ENCODE results near the gene LSS. TPM values are rescaled to one million over a fixed set of nuclear protein-coding genes. Genes with fewer than 3 reads are reported as not detected.

The LSS gene
- total RNA-seq, 3 donors from 2014 or later (not counting 1 experiment from before 2014, with no cell fraction given): 59.9 to 82.2 (median 62.7) TPM

DNA sequence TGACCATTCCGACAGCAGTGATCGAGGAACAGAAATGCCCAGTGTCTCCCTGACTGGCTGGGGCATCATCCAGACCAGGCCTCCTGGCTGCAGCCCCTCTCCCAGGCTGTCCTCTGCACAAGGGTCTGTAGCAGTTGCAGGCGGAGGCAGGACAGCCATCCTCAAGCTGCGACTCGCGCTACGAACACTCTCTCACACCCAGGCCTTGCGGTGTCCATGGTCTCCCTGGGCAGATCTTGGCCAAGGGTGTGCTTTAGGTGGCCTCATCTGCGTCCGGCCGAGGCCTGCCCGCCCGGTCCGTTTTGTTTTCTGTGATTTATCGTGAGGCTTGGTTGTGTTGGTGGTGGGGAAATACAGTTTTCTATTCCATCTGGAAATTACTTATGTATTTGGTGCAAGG, 88.9 kb downstream of the LSS start:
- no peaks in the 10 kb centered on the region for H3K9me3 Mint-ChIP-seq
- H3K9me3 ChIP-seq (ENCODE audit: control insufficient read depth, insufficient read depth, low read length): no peaks in the 10 kb centered on the region
- ATAC-seq: no peak
- H3K27ac ChIP-seq (ENCODE audit: low read length): no peak overlapping the region
- WGBS (ENCODE audit: insufficient coverage): 98% methylated on average over 15 of the region's 15 CpGs
- H3K4me1 Mint-ChIP-seq: peaks cover 8 to 11% of the 10 kb centered on the region in 2 donors
- peaks cover 4% of the 10 kb centered on the region for H3K4me1 ChIP-seq (ENCODE audit: control insufficient read depth, insufficient read depth, low read length)
- H3K27ac Mint-ChIP-seq: no peak overlapping the region
- H3K36me3 Mint-ChIP-seq: no peaks in the 10 kb centered on the region
- TF ChIP-seq, protein P1, sequence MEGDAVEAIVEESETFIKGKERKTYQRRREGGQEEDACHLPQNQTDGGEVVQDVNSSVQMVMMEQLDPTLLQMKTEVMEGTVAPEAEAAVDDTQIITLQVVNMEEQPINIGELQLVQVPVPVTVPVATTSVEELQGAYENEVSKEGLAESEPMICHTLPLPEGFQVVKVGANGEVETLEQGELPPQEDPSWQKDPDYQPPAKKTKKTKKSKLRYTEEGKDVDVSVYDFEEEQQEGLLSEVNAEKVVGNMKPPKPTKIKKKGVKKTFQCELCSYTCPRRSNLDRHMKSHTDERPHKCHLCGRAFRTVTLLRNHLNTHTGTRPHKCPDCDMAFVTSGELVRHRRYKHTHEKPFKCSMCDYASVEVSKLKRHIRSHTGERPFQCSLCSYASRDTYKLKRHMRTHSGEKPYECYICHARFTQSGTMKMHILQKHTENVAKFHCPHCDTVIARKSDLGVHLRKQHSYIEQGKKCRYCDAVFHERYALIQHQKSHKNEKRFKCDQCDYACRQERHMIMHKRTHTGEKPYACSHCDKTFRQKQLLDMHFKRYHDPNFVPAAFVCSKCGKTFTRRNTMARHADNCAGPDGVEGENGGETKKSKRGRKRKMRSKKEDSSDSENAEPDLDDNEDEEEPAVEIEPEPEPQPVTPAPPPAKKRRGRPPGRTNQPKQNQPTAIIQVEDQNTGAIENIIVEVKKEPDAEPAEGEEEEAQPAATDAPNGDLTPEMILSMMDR (IDR thresholded peaks at IDR 0.05): no peak
- intact Hi-C loops (cut with micrococcal nuclease): loop anchor here (5.0 kb wide), 1 partner anchor 43 kb away; the partner anchor contains the start of gene SPATC1L
- no peaks in the 10 kb centered on the region for H3K27me3 ChIP-seq (ENCODE audit: control insufficient read depth, insufficient read depth, low read length)
- peaks cover 0 to 4% of the 10 kb centered on the region in 2 donors for H3K27me3 Mint-ChIP-seq (ENCODE audit: low read depth in 2 of 2)
- no peaks in the 10 kb centered on the region for H3K36me3 ChIP-seq (ENCODE audit: control insufficient read depth, insufficient read depth, low read length)
- no peak for DNase-seq
- no peak overlapping the region for H3K4me3 ChIP-seq (ENCODE audit: low read length)
- H3K4me3 Mint-ChIP-seq: no peak overlapping the region

DNA sequence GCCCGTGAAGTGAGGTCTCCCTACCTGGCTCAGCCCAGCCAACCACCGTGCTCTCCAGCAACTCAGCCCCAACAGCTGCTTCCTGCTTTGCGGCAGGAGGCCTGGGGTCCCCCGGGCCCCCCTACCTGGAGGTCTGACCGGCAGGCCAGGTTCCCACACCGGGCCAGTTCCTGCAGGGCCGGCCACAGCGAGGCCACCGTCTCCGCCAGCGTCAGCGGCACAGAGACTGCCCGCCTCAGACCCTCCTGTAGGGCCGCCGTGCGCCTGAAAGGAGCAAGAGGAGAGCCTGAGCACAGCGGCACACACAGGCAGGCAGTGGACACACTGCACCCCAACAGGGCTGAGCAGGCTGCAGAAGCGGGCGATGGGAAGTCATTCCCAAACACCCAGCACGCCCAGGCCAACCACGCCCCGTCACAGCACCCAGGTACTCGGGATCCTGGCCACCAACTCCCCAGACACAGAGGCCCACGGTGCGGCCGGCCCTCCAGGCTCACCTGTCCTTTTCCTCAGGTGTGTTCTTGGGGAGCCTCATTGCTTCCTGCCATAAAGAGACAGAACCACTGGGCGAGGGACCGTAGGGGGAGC, 90.1 kb downstream of the LSS start:
- intact Hi-C loops (cut with micrococcal nuclease): no loop called here
- H3K27me3 ChIP-seq (ENCODE audit: control insufficient read depth, insufficient read depth, low read length): no peaks in the 10 kb centered on the region
- H3K9me3 ChIP-seq (ENCODE audit: control insufficient read depth, insufficient read depth, low read length): no peaks in the 10 kb centered on the region
- H3K4me1 Mint-ChIP-seq: peaks cover 0 to under 1% of the 10 kb centered on the region in 2 donors
- DNase-seq: no peak
- H3K4me1 ChIP-seq (ENCODE audit: control insufficient read depth, insufficient read depth, low read length): no peaks in the 10 kb centered on the region
- TF ChIP-seq, protein P1 (IDR thresholded peaks at IDR 0.05): no peak
- no peaks in the 10 kb centered on the region for H3K36me3 Mint-ChIP-seq
- H3K27ac ChIP-seq (ENCODE audit: low read length): no peak overlapping the region
- H3K27ac Mint-ChIP-seq: no peak overlapping the region
- 66% methylated on average over 28 of the region's 28 CpGs for WGBS (ENCODE audit: insufficient coverage)
- peaks cover 0 to 4% of the 10 kb centered on the region in 2 donors for H3K27me3 Mint-ChIP-seq (ENCODE audit: low read depth in 2 of 2)
- no peak overlapping the region for H3K4me3 Mint-ChIP-seq
- H3K36me3 ChIP-seq (ENCODE audit: control insufficient read depth, insufficient read depth, low read length): no peaks in the 10 kb centered on the region
- ATAC-seq: no peak
- H3K4me3 ChIP-seq (ENCODE audit: low read length): no peak overlapping the region
- no peaks in the 10 kb centered on the region for H3K9me3 Mint-ChIP-seq

Other genes with a start within 250 kb of the LSS start
- gene COL6A1, start 247.0 kb downstream of the LSS start, total RNA-seq: 1 to 10 TPM; 1.0 to 5.2 (median 2.5) TPM
- 100 to 1,000 TPM in 1 of 3 donors, 10 to 100 TPM in 2; 93.9 to 110 (median 97.2) TPM for gene COL6A2, start 130.7 kb downstream of the LSS start, total RNA-seq
- under 1 TPM in 1 of 3 donors, not detected in 2; 0.34 TPM for gene FTCD, start 73.2 kb downstream of the LSS start, total RNA-seq
- gene SPATC1L, start 44.3 kb downstream of the LSS start, total RNA-seq: 1 to 10 TPM in 2 of 3 donors, under 1 TPM in 1; 0.18 to 4.0 (median 2.7) TPM
- gene MCM3AP, start 56.8 kb upstream of the LSS start, total RNA-seq: 100 to 1,000 TPM; 143 to 172 (median 159) TPM
- gene YBEY, start 57.6 kb upstream of the LSS start, total RNA-seq: 10 to 100 TPM; 10.8 to 13.7 (median 12.7) TPM
- 1 to 10 TPM; 4.0 to 8.9 (median 5.2) TPM for gene C21orf58, start 95.1 kb upstream of the LSS start, total RNA-seq
- gene PCNT, start 95.4 kb upstream of the LSS start, total RNA-seq: 10 to 100 TPM; 83.6 to 94.9 (median 84.0) TPM
- 100 to 1,000 TPM; 166 to 308 (median 170) TPM for gene DIP2A, start 230.1 kb upstream of the LSS start, total RNA-seq

All from natural killer cell (primary cell).